GM21423 (cell line): ENCODE measurements around the gene MPP2.

ENCODE experiments used
- ATAC-seq: cut with Tn5 transposase; IDR thresholded peaks from one replicate; pipeline ENCODE4 v1.9.1; 2021; ENCODE audit warnings: mild to moderate bottlenecking, moderate library complexity; ENCODE audit not compliant: unreplicated experiment

MPP2 gene

GRCh38 chr17:43825567-43825966, 81.8 kb downstream of the MPP2 start:
- no peak for ATAC-seq
